Caco-2 (cell line): ENCODE results near the gene ALDH3B2. TPM values are rescaled to one million over a fixed set of nuclear protein-coding genes. Genes with fewer than 3 reads are reported as not detected.
A peak's percentile ranks its signal among the peaks of the same experiment; 100 is the strongest.

Experiments used
- BruUV-seq: library from RNA; stranded (reverse); fragments of 400-500 nt; replicated peaks from 2 replicates; lab custom pipeline; 2021; lab: Mats Ljungman, UMichigan
- CTCF ChIA-PET: fragments of 300-600 bp; sonication (Branson Sonifier 250); formaldehyde crosslinking; loops from one replicate; lab custom pipeline; 2022; ENCODE audit warnings: antibody characterized with exemption; lab: Charles Lee
- POLR2A ChIA-PET: fragments of 300-600 bp; sonication (Branson Sonifier 250); formaldehyde crosslinking; loops from one replicate; lab custom pipeline; 2022; ENCODE audit warnings: antibody characterized with exemption; lab: Charles Lee
- DNase-seq, 2 experiments: peaks; one replicate each; pipeline versions ENCODE4 v3.0.0 to v3.0.0-alpha.2; 2020 to 2022
- H3K27me3 ChIP-seq: replicated peaks from 2 replicates; pipeline ENCODE4 v1.6.0; 2011; ENCODE audit warnings: low read length; ENCODE audit not compliant: control insufficient read depth, insufficient read depth
- H3K36me3 ChIP-seq: 2 replicates; pipeline ENCODE4 v1.5.1; 2011; ENCODE audit warnings: low read length; ENCODE audit not compliant: control insufficient read depth, insufficient read depth
- H3K4me1 ChIP-seq: fragments of 250-450 bp; sonication (Bioruptor Pico); 2 replicates; pipeline ENCODE4 v1.5.1; 2020; ENCODE audit warnings: mild to moderate bottlenecking
- H3K4me3 ChIP-seq: 2 replicates; pipeline ENCODE4 v1.5.1; 2011; ENCODE audit warnings: low read depth, mild to moderate bottlenecking, control low read depth, low read length
- H3K9me3 ChIP-seq: fragments of 250-450 bp; sonication (Bioruptor Pico); 2 replicates; pipeline ENCODE4 v1.5.1; 2020; ENCODE audit warnings: mild to moderate bottlenecking, moderate library complexity
- H3K27ac Mint-ChIP-seq: one replicate; pipeline ENCODE4 v1.8.0; 2022; ENCODE audit warnings: mixed read lengths; ENCODE audit not compliant: unreplicated experiment
- H3K27me3 Mint-ChIP-seq: one replicate; pipeline ENCODE4 v1.8.0; 2022; ENCODE audit warnings: mixed read lengths; ENCODE audit not compliant: insufficient read depth, unreplicated experiment
- H3K36me3 Mint-ChIP-seq: one replicate; pipeline ENCODE4 v1.8.0; 2022; ENCODE audit warnings: mild to moderate bottlenecking, mixed read lengths; ENCODE audit not compliant: insufficient read depth, unreplicated experiment
- H3K4me1 Mint-ChIP-seq: one replicate; pipeline ENCODE4 v1.8.0; 2022; ENCODE audit warnings: low read depth, mixed read lengths; ENCODE audit not compliant: unreplicated experiment
- H3K4me3 Mint-ChIP-seq: one replicate; pipeline ENCODE4 v1.8.0; 2022; ENCODE audit warnings: mild to moderate bottlenecking, moderate library complexity, mixed read lengths; ENCODE audit not compliant: unreplicated experiment
- H3K9me3 Mint-ChIP-seq: one replicate; pipeline ENCODE4 v1.8.0; 2022; ENCODE audit warnings: mixed read lengths; ENCODE audit not compliant: unreplicated experiment
- CTCF ChIP-seq, 2 experiments: fragments of 200-600 bp in 1 of 2; IDR thresholded peaks; 1 replicate in 1 of 2; 2 replicates in 1 of 2; pipeline versions ENCODE4 v1.5.1 to v1.8.0; 2011 to 2022; ENCODE audit warnings: antibody characterized with exemption in 1 of 2, control low read depth in 1 of 2, inconsistent platforms in 1 of 2, low read depth in 1 of 2, low read length in 1 of 2, mild to moderate bottlenecking in 1 of 2, moderate library complexity in 1 of 2; ENCODE audit not compliant: insufficient read depth in 1 of 2, severe bottlenecking in 1 of 2, unreplicated experiment in 1 of 2
- intact Hi-C: fragments of 100-400 bp; cut with micrococcal nuclease; formaldehyde crosslinking; loops from one replicate; pipeline ENCODE4 v1.10.0; 2022; ENCODE audit not compliant: unreplicated experiment
- total RNA-seq: library from RNA; stranded (reverse); gene quantifications from 2 replicates; pipeline ENCODE4 v1.2.3, GENCODE V29; 2022

ALDH3B2 gene
- total RNA-seq, 1 experiment from 2014 or later, result 0.54 TPM

GRCh38 chr11:67695606-67696005, 21.2 kb upstream of the ALDH3B2 start:
- H3K9me3 Mint-ChIP-seq, result peaks cover 19% of the 10 kb centered on the region
- no peak for DNase-seq
- Histone ChIP-seq H3K4me1 (0 out of 2 replicates have a peak, but pooled peaks cover 3% of the 10 kb centered on the region), H3K9me3 (peaks cover 26% of the 10 kb centered on the region), H3K27me3 (no peaks in the 10 kb centered on the region), H3K4me3 (no peak overlapping the region), H3K36me3 (no peaks in the 10 kb centered on the region)
- H3K27ac Mint-ChIP-seq, result no peak overlapping the region
- H3K27me3 Mint-ChIP-seq, result no peaks in the 10 kb centered on the region
- CTCF ChIA-PET, result no interaction called here
- H3K36me3 Mint-ChIP-seq, result no peaks in the 10 kb centered on the region
- no TSS peak for BruUV-seq
- POLR2A ChIA-PET, result no interaction called here
- no peaks in the 10 kb centered on the region for H3K4me1 Mint-ChIP-seq
- no peak overlapping the region for H3K4me3 Mint-ChIP-seq
- intact Hi-C loops, result no loop called here
- TF ChIP-seq CTCF (IDR thresholded peaks at IDR 0.05; ENCODE audit: insufficient read depth in 1 of 2, low read depth in 1 of 2, low read length in 1 of 2, severe bottlenecking in 1 of 2, unreplicated experiment in 1 of 2), result no peak

- no peaks in the 10 kb centered on the region for H3K27me3 ChIP-seq
- H3K9me3 Mint-ChIP-seq, result peaks cover 13% of the 10 kb centered on the region
- H3K9me3 ChIP-seq, result peaks cover 26% of the 10 kb centered on the region
- POLR2A ChIA-PET, result no interaction called here
- 0 out of 2 replicates have a peak, but pooled peaks cover 4% of the 10 kb centered on the region for H3K4me1 ChIP-seq
- no peak overlapping the region for H3K4me3 ChIP-seq
- intact Hi-C loops, result no loop called here
- no peak for TF ChIP-seq CTCF (IDR thresholded peaks at IDR 0.05; ENCODE audit: insufficient read depth in 1 of 2, low read depth in 1 of 2, low read length in 1 of 2, severe bottlenecking in 1 of 2, unreplicated experiment in 1 of 2)
- BruUV-seq, result no TSS peak
- no peak overlapping the region for H3K4me3 Mint-ChIP-seq
- H3K27me3 Mint-ChIP-seq, result no peaks in the 10 kb centered on the region
- no peaks in the 10 kb centered on the region for H3K36me3 ChIP-seq
- no peaks in the 10 kb centered on the region for H3K36me3 Mint-ChIP-seq
- H3K27ac Mint-ChIP-seq, result no peak overlapping the region
- CTCF ChIA-PET, result no interaction called here
- H3K4me1 Mint-ChIP-seq, result no peaks in the 10 kb centered on the region
- DNase-seq, result peak in 1 of 2 experiments; percentile 27
These were observed 20.6 kb upstream of the ALDH3B2 start for GRCh38 chr11:67694875-67695555.

GRCh38 chr11:67691149-67691548, 16.7 kb upstream of the ALDH3B2 start:
- H3K4me3 ChIP-seq, result no peak overlapping the region
- POLR2A ChIA-PET, result interaction anchor here (0.5 to 0.6 kb wide), 2 partner anchors 10 to 95 kb away, joined by 5 to 9 read pairs; no protein-coding TSS in a partner anchor
- no peaks in the 10 kb centered on the region for H3K27me3 ChIP-seq
- H3K36me3 Mint-ChIP-seq, result no peaks in the 10 kb centered on the region
- peak; percentile 51 to 56 for TF ChIP-seq CTCF (IDR thresholded peaks at IDR 0.05; ENCODE audit: insufficient read depth in 1 of 2, low read depth in 1 of 2, low read length in 1 of 2, severe bottlenecking in 1 of 2, unreplicated experiment in 1 of 2)
- peak in 1 of 2 experiments; percentile 38 for DNase-seq
- H3K4me3 Mint-ChIP-seq, result no peak overlapping the region
- no peaks in the 10 kb centered on the region for H3K9me3 ChIP-seq
- no peaks in the 10 kb centered on the region for H3K36me3 ChIP-seq
- BruUV-seq, result no TSS peak
- no peaks in the 10 kb centered on the region for H3K4me1 Mint-ChIP-seq
- intact Hi-C loops, result loop anchor here (1.0 kb wide), 1 partner anchor 26 kb away; no protein-coding TSS in a partner anchor
- no peak overlapping the region for H3K27ac Mint-ChIP-seq
- no peaks in the 10 kb centered on the region for H3K9me3 Mint-ChIP-seq
- CTCF ChIA-PET, result interaction anchor here (0.7 to 2.6 kb wide), 8 partner anchors 15 to 61 kb away, joined by 3 to 10 read pairs (median 5); partner anchors contain the start of genes ALDH3B2 and NUDT8
- no peaks in the 10 kb centered on the region for H3K27me3 Mint-ChIP-seq
- 0 out of 2 replicates have a peak, but pooled peaks cover 4% of the 10 kb centered on the region for H3K4me1 ChIP-seq
